Neural cell (in vitro differentiated cells): Measurements from ENCODE around the gene MMP15.

Experiments
- CTCF ChIP-seq: fragments of 450-650 bp; IDR thresholded peaks from 2 replicates; pipeline ENCODE4 v1.5.1; 2014; ENCODE audit warnings: antibody characterized with exemption, mild to moderate bottlenecking, moderate library complexity; ENCODE audit not compliant: poor library complexity, severe bottlenecking
- EZH2 ChIP-seq: fragments of 200-600, 300-800 bp; shearing (Covaris generic), sonication (generic); IDR thresholded peaks from 2 replicates; pipeline ENCODE4 v1.6.1; 2014; ENCODE audit warnings: antibody characterized with exemption, low read length, borderline replicate concordance, mild to moderate bottlenecking; ENCODE audit not compliant: insufficient read depth, poor library complexity, severe bottlenecking
- SMC3 ChIP-seq: fragments of 450-650 bp; conservative IDR thresholded peaks from 2 replicates; pipeline ENCODE4 v1.6.1; 2014; ENCODE audit warnings: antibody characterized with exemption, mild to moderate bottlenecking, moderate library complexity; ENCODE audit not compliant: poor library complexity

- TF ChIP-seq CTCF: no peak
- TF ChIP-seq EZH2: no peak
- no peak for TF ChIP-seq SMC3
These were observed 13.1 kb upstream of the MMP15 start for GRCh38 chr16:58012481-58012880.
